Panc1 (cell line): Measurements from ENCODE around the gene BRICD5. TPM values are rescaled to one million over a fixed set of nuclear protein-coding genes. Genes with fewer than 3 reads are reported as not detected.

Source experiments
- ATAC-seq: fragments of 200-7000 bp; cut with Tn5 transposase; 2 replicates; pipeline ENCODE4 v1.9.1; 2020; ENCODE audit warnings: mild to moderate bottlenecking, moderate library complexity
- BruUV-seq: library from RNA; stranded (reverse); fragments of 400-500 nt; replicated peaks from 2 replicates; lab custom pipeline; 2021; lab: Mats Ljungman, UMichigan
- CTCF ChIA-PET: fragments of 300-600 bp; sonication (Branson Sonifier 250); formaldehyde crosslinking; loops from one replicate; lab custom pipeline; 2022; ENCODE audit warnings: antibody characterized with exemption; lab: Charles Lee
- POLR2A ChIA-PET: fragments of 300-600 bp; sonication (Branson Sonifier 250); formaldehyde crosslinking; loops from one replicate; lab custom pipeline; 2022; ENCODE audit warnings: antibody characterized with exemption; lab: Charles Lee
- DNase-seq: peaks from one replicate; pipeline ENCODE4 v3.0.0-alpha.2; 2010; ENCODE audit warnings: low read depth, low spot score
- H3K27ac ChIP-seq: 2 replicates; pipeline ENCODE4 v1.5.1; 2011; ENCODE audit warnings: mild to moderate bottlenecking, low read length, inconsistent platforms
- H3K27me3 ChIP-seq: fragments of 200-500 bp; sonication (Bioruptor generic); 2 replicates; pipeline ENCODE4 v1.6.0; 2014; ENCODE audit warnings: low read length, inconsistent platforms; ENCODE audit not compliant: control insufficient read depth, insufficient read depth
- H3K36me3 ChIP-seq: fragments of 200-500 bp; sonication (Bioruptor generic); 2 replicates; pipeline ENCODE4 v1.5.1; 2014; ENCODE audit warnings: inconsistent platforms, mild to moderate bottlenecking, low read length, moderate library complexity; ENCODE audit not compliant: control insufficient read depth, insufficient read depth
- H3K4me1 ChIP-seq: 2 replicates; pipeline ENCODE4 v1.5.1; 2011; ENCODE audit warnings: inconsistent platforms, mild to moderate bottlenecking, low read length, moderate library complexity; ENCODE audit not compliant: control insufficient read depth, insufficient read depth
- H3K4me3 ChIP-seq, 2 experiments: 2 replicates each; pipeline ENCODE4 v1.5.1; 2011 to 2012; ENCODE audit warnings: low read depth in 2 of 2, low read length in 2 of 2, mild to moderate bottlenecking in 2 of 2, inconsistent platforms in 1 of 2, moderate library complexity in 1 of 2
- H3K9me3 ChIP-seq: fragments of 200-500 bp; sonication (Bioruptor generic); 2 replicates; pipeline ENCODE4 v1.5.1; 2014; ENCODE audit warnings: low read depth, mild to moderate bottlenecking, inconsistent platforms, low read length, moderate library complexity; ENCODE audit not compliant: control insufficient read depth, insufficient read depth
- CTCF ChIP-seq: fragments of 450-650 bp; IDR thresholded peaks from 2 replicates; pipeline ENCODE4 v1.5.1; 2017; ENCODE audit warnings: mild to moderate bottlenecking
- POLR2AphosphoS5 ChIP-seq: IDR thresholded peaks from 2 replicates; pipeline ENCODE4 v1.6.1; 2012; ENCODE audit warnings: mild to moderate bottlenecking, low read depth, low read length, moderate library complexity
- SIN3A ChIP-seq: IDR thresholded peaks from 2 replicates; pipeline ENCODE4 v1.6.1; 2012; ENCODE audit warnings: low read depth, mild to moderate bottlenecking, low read length, moderate library complexity, borderline replicate concordance; ENCODE audit not compliant: insufficient read depth
- TCF7L2 ChIP-seq: IDR thresholded peaks from 2 replicates; pipeline ENCODE4 v1.6.1; 2011; ENCODE audit warnings: mild to moderate bottlenecking, low read depth, low read length, inconsistent platforms
- in situ Hi-C: cut with HindIII; loops from 2 replicates; pipeline ENCODE4 v1.10.0; 2016; ENCODE audit warnings: low sequenced_read_pairs, low pct_unique_long_range_greater_than_20kb
- intact Hi-C: fragments of 100-400 bp; cut with micrococcal nuclease; formaldehyde crosslinking; loops from one replicate; pipeline ENCODE4 v1.10.0; 2022; ENCODE audit not compliant: unreplicated experiment
- total RNA-seq: library from RNA; stranded (reverse); gene quantifications from one replicate; pipeline ENCODE4 v1.2.1, GENCODE V29; 2021; ENCODE audit not compliant: unreplicated experiment
- TF ChIP-seq, protein P1 (sequence below), 2 experiments: IDR thresholded peaks; 2 replicates each; pipeline ENCODE4 v1.6.1; 2011 to 2012; ENCODE audit warnings: low read depth in 2 of 2, control low read depth in 1 of 2, low read length in 1 of 2, mild to moderate bottlenecking in 1 of 2, moderate library complexity in 1 of 2; ENCODE audit not compliant: insufficient read depth in 1 of 2

The BRICD5 gene
- total RNA-seq, 1 experiment from 2014 or later: 8.7 TPM

DNA sequence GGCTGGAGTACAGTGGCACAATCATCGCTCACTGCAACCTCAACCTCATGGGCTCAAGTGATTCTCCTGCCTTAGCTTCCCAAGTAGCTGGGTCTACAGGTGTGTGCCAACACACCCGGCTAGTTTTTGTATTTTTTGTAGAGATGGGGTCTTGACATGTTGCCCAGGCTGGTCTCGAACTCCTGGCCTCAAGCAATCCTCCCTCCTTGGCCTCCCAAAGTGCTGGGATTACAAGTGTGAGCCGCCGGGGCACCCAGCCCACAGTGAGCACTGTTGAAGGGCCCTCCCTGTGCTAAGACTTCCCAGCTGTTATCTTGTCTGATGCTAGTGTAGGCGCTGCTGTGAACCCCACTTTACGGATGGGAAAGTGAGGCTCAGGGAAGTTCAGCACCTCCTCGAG, 22.3 kb downstream of the BRICD5 start:
- no peak for DNase-seq
- Histone ChIP-seq H3K36me3 (no peaks in the 10 kb centered on the region), H3K27me3 (no peaks in the 10 kb centered on the region), H3K9me3 (no peaks in the 10 kb centered on the region), H3K27ac (no peak overlapping the region), H3K4me3 (no peak overlapping the region), H3K4me1 (0 out of 2 replicates have a peak, but pooled peaks cover 5% of the 10 kb centered on the region)
- BruUV-seq: no TSS peak
- ChIA-PET POLR2A (interaction anchor here (0.6 kb wide), 1 partner anchor 65 kb away, joined by 4 read pairs; no protein-coding TSS in a partner anchor), CTCF (no interaction called here)
- in situ Hi-C loops (no loop called here), intact Hi-C loops (no loop called here)
- ATAC-seq: no peak
- TF ChIP-seq POLR2AphosphoS5 (no peak), CTCF (no peak), TCF7L2 (no peak), SIN3A (no peak)
- TF ChIP-seq, protein P1, sequence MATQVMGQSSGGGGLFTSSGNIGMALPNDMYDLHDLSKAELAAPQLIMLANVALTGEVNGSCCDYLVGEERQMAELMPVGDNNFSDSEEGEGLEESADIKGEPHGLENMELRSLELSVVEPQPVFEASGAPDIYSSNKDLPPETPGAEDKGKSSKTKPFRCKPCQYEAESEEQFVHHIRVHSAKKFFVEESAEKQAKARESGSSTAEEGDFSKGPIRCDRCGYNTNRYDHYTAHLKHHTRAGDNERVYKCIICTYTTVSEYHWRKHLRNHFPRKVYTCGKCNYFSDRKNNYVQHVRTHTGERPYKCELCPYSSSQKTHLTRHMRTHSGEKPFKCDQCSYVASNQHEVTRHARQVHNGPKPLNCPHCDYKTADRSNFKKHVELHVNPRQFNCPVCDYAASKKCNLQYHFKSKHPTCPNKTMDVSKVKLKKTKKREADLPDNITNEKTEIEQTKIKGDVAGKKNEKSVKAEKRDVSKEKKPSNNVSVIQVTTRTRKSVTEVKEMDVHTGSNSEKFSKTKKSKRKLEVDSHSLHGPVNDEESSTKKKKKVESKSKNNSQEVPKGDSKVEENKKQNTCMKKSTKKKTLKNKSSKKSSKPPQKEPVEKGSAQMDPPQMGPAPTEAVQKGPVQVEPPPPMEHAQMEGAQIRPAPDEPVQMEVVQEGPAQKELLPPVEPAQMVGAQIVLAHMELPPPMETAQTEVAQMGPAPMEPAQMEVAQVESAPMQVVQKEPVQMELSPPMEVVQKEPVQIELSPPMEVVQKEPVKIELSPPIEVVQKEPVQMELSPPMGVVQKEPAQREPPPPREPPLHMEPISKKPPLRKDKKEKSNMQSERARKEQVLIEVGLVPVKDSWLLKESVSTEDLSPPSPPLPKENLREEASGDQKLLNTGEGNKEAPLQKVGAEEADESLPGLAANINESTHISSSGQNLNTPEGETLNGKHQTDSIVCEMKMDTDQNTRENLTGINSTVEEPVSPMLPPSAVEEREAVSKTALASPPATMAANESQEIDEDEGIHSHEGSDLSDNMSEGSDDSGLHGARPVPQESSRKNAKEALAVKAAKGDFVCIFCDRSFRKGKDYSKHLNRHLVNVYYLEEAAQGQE (IDR thresholded peaks at IDR 0.05; ENCODE audit: insufficient read depth in 1 of 2, low read depth in 2 of 2, low read length in 1 of 2): no peak

GRCh38 chr16:2187212-2187611, 23.5 kb downstream of the BRICD5 start:
- in situ Hi-C loops (no loop called here), intact Hi-C loops (no loop called here)
- H3K27me3 ChIP-seq: no peaks in the 10 kb centered on the region
- no peaks in the 10 kb centered on the region for H3K9me3 ChIP-seq
- no TSS peak for BruUV-seq
- no peaks in the 10 kb centered on the region for H3K36me3 ChIP-seq
- no peak for DNase-seq
- no peak overlapping the region for H3K27ac ChIP-seq
- CTCF ChIA-PET: no interaction called here
- no peak for ATAC-seq
- POLR2A ChIA-PET: interaction anchor here (0.6 kb wide), 1 partner anchor 32 kb away, joined by 6 read pairs; the partner anchor contains the start of gene TRAF7
- H3K4me3 ChIP-seq: no peak overlapping the region
- H3K4me1 ChIP-seq: 0 out of 2 replicates have a peak, but pooled peaks cover 5% of the 10 kb centered on the region
- TF ChIP-seq CTCF: no peak
- TF ChIP-seq, protein P1 (IDR thresholded peaks at IDR 0.05; ENCODE audit: insufficient read depth in 1 of 2, low read depth in 2 of 2, low read length in 1 of 2): no peak
- TF ChIP-seq POLR2AphosphoS5: no peak
- no peak for TF ChIP-seq SIN3A
